CD1c-positive myeloid dendritic cell (primary cell): ENCODE measurements around the gene SFXN2.
A peak's percentile ranks its signal among the peaks of the same experiment; 100 is the strongest.
"Not testable (repeated sequence)": the region's sequence is repeated elsewhere in the genome, so short reads cannot be mapped to it uniquely, and the experiment has no call there.

Experiments used
- DNase-seq: peaks from one replicate; pipeline ENCODE4 v3.0.0-alpha.2; 2016; ENCODE audit errors: extremely low spot score

Gene SFXN2

DNA sequence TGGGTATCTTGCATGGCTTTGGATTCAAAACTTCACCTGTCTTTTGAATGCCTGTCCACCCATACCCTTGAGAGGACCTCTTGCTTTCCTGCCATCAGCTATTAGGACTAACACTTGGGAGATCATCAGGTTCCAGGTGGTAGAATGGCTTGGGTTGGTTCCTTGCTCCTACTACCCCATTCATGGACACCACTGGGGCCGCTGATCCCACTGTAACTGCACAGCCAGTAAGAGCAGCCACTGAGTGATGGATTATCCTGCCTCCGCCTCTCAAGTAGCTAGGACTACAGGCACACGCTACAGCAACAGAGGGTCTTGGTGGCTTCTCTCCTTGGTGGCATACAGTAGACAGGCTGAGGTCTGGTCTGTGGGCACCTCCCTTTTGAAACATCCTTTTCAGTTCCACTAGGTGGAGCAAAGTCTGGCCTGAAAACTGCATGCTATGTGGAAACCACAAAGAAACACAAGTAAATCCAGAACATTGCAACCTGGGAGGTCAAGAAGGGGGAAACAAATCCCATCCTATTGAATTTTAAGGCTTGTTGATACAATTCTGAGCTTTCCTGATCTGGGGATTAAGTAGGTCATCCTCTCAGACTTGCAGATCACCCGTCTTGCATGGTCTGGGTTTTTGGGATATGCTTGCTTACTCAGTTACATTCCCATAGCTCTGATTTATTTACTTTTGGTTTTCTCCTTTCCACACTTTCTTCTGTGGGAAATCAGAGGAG lies 38.7 kb downstream of the SFXN2 start:
- DNase-seq = peak; percentile 46

DNA sequence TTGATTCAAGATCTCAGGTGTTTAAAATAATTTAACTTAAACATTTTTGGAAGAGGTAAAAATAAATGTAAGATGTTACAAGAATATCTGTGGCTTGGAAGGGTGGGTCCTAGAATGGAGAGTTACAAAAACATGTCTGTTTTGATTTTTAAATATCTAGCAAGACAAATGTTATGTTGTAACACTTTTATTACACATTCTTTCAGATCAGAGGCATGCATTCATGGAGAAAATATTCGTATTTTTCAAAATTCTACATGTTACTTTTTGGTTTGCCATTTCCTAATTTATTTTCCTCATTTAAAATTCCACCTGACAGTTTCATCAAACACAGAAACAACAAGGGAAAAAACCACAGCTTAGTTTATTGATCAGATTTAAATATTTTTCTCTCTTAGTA lies 39.3 kb downstream of the SFXN2 start:
- DNase-seq = no peak

- DNase-seq = no peak
These were observed 42.9 kb downstream of the SFXN2 start for GRCh38 chr10:102757323-102757722.

- no peak for DNase-seq
These were observed 44.0 kb downstream of the SFXN2 start for GRCh38 chr10:102758240-102758932.

GRCh38 chr10:102758933-102759262 lies 44.5 kb downstream of the SFXN2 start:
- not testable (repeated sequence) for DNase-seq

DNA sequence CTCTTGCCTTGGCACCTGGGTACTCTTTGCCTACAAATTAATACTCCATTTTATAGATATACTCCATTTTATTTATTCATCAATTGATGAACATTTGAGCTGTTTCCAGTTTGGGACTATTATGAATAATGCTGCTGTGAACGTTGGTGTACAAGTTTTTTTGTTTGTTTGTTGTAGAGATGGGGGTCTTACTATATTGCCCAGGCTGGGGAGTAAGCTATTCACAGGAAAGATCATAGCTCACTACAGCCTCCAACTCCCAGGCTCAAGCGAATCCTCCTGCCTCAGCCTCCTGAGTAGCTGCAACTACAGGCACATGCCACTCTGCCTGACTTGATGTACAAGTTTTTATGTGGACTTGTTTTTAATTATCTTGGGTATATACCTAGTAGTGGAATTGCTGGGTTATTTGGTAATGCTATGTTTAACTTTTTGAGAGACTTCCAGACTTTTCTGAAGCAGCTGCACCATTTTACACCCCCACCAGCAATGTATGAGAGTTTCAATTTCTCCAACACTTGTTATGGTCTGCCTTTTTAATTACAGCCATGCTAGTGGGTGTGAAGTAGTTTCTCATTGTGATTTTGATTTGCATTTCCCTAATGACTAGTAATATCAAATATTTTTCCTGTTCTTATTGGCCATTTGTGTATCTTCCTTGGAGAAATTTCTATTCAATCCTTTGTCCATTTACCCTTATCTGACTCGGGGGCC lies 45.2 kb downstream of the SFXN2 start:
- DNase-seq = no peak

DNA sequence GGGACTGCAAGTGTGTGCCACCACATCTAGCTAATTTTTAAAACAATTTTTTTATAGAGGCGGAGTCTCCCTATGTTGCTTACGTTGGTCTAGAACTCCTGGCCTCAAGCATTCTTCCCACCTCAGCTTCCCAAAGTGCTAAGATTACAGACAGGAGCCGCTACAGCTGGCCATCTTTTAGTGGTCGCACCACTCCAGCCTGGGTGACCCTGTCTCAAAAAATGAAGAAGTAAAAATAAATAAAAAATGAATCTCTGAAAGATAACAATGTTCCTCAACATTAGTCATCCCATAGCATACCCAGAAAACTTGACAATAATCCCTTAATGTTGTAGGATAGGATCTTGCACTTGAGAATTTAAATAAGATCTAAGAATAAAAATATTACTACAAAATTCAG lies 47.5 kb downstream of the SFXN2 start:
- DNase-seq = no peak

DNA sequence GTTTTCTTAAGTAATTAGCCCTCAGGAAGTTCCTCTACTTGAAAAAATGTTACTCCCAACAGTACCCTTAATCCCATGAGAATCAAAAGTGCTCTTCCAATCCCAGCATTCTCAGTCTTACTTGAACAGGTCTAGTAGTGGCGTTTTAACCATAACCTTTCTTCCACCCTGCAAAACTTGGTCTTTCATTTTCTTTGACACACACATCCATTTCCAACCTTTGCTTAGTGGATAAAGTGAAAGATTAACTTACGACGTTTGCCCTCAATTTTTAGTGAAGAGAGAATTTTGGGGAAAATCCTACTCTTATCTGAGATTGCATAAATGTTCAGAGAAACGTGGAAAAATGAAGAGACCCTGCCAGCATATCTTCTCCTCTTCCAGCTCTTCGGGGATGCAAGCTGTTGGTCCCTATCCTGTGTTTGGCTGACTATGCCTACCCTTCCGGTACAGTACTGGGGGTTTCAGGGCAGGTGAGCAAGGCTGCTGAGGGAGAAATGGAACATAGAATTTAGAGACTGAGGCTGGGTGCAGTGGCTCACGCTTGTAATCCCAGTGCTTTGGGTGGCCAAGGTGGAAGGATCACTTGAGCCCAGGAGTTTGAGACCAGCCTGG lies 48.1 kb downstream of the SFXN2 start:
- DNase-seq = no peak

GRCh38 chr10:102763037-102763607 lies 48.7 kb downstream of the SFXN2 start:
- DNase-seq = no peak

DNA sequence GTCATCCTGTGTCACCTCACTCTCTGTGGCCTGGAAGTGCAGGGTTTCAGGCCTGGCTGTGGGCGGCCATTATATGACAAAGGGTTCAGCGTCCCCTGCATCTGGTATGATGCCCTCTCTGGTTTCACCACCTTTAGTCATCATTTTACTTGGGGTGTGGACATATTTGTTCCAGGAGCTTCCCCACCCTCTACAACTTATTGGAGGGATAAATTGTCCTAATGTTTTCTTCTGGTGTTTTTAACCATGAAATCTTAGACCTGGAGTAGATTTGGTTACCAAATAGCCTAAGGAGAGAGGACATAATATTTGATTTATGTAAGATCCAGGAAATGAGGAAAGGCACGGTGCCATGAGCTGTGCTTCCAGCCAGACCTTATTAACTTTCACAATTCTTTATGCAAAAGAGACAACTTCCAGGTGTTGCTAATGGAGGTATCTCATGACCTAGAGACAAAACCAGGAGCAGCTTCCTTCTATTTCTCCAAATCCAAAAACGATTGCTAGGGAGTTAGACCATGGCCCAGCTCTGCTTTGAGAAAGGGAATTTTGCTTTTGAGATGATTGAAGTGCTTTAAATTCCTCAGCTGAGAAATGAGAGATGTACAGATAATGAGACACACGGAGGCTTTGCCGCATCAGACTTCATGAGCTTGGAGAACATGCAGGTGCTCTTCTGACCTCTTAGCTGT lies 50.2 kb downstream of the SFXN2 start:
- DNase-seq = no peak

- DNase-seq = no peak
These were observed 50.9 kb downstream of the SFXN2 start for GRCh38 chr10:102765336-102765735.

GRCh38 chr10:102767428-102768160 lies 53.2 kb downstream of the SFXN2 start:
- no peak for DNase-seq

GRCh38 chr10:102769375-102770107 lies 55.1 kb downstream of the SFXN2 start:
- DNase-seq = no peak

- no peak for DNase-seq
These were observed 55.7 kb downstream of the SFXN2 start for GRCh38 chr10:102770108-102770482.

DNA sequence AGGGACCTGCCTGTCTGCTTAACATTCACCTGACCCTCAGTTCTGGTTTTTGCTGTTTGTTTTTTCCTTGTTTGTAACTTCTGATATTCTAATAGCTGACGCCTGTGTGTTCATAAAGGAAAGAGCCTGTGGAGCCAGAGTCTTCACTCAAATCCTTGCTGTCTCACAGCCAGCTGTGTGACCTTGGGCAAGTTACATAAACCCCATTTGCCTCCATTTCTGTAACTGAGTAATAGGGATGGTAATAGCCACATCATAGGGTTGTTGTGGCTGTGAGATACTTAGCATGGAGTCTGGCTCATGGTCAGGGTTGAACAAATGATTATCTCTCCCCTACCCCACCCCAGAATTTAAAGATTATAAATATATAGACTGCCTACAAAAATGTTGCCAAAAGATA lies 56.4 kb downstream of the SFXN2 start:
- DNase-seq = no peak

GRCh38 chr10:102773320-102773719 lies 58.9 kb downstream of the SFXN2 start:
- peak; percentile 70 for DNase-seq

DNA sequence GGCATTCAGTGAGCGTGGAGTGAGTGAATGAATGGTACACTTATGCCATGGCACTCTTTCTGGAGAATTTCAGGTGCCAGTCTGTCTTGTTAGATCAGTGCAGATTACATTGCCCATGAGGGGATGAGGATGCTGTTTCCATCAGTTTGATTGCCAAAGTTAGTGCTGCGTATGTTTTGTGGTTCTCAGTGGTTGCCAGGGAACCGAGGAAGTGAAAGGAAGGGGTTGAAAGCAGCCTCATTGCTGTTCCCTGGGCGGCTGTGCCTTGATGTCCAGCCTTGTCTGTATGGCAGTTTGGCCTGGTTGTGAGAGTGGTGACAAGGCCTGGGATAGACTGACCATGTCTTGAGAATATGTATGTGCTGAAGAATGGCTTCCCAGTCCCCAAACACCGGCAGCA lies 59.5 kb downstream of the SFXN2 start:
- peak; percentile 71 for DNase-seq

- DNase-seq = no peak
These were observed 60.9 kb downstream of the SFXN2 start for GRCh38 chr10:102775201-102775934.

DNA sequence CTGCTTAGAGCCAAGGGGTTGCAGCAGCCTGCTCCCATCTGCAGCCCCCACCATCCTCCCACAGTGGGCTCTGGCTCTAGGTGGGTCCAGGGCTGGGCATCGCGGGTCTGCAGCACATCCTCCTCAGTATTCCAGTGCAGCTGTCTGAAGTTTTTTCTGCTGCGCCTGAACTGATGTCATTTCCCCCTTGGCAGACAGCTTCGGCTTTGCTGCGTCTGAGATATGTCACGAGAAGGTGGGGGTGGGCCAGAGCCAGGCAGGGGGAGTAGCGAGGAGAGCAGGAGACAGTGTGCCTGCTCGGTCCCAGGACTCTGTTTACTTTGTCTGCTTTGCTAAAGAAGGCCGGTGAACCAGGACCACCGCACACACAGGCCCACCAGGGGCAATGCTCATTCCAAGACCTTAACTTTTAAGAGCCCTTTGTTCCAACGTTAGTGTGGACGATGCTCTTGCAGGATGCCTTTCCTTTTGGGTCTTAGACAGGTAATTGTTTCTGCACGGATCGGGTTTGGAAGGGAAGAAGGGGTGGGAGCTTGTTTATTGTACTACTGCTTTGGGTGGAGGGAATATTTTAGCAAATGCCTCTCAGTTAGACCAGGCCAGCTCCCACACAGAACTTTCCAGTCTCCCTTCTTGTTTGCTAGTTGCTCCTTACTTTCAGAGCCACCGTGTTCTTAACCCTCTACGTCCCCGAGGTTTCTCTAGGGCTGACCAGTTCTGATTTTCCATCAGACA lies 61.7 kb downstream of the SFXN2 start:
- peak; percentile 72 for DNase-seq
